CD4-positive, alpha-beta memory T cell (primary cell): ENCODE measurements around the gene ZNF620. TPM values are rescaled to one million over a fixed set of nuclear protein-coding genes. Genes with fewer than 3 reads are reported as not detected.
"Not testable (repeated sequence)": the region's sequence is repeated elsewhere in the genome, so short reads cannot be mapped to it uniquely, and the experiment has no call there.

Experiments used
- CTCF ChIA-PET: fragments of 350-600 bp; sonication (Branson Sonifier 250); formaldehyde crosslinking; loops from one replicate; lab custom pipeline; 2021; ENCODE audit warnings: inconsistent platforms; ENCODE audit not compliant: partially characterized antibody; lab: Charles Lee
- POLR2A ChIA-PET: fragments of 350-600 bp; sonication (Branson Sonifier 250); formaldehyde crosslinking; loops from one replicate; lab custom pipeline; 2021; ENCODE audit not compliant: partially characterized antibody; lab: Charles Lee
- DNase-seq, 5 donors: peaks; one replicate each; pipeline versions ENCODE4 v3.0.0 to v3.0.0-alpha.2; 2020 to 2022; ENCODE audit warnings: mixed read lengths in 1 of 5
- H3K27ac ChIP-seq: one replicate; pipeline ENCODE4 v1.7.0; 2013; ENCODE audit warnings: low read depth, low read length
- H3K27me3 ChIP-seq: 2 replicates; pipeline ENCODE4 v1.7.0; 2013; ENCODE audit warnings: mild to moderate bottlenecking, low read length, moderate library complexity; ENCODE audit not compliant: insufficient read depth
- H3K36me3 ChIP-seq: 2 replicates; pipeline ENCODE4 v1.7.0; 2013; ENCODE audit warnings: mild to moderate bottlenecking, low read length, moderate library complexity; ENCODE audit not compliant: insufficient read depth
- H3K4me1 ChIP-seq: 2 replicates; pipeline ENCODE4 v1.7.0; 2013; ENCODE audit warnings: mild to moderate bottlenecking, low read length, moderate library complexity; ENCODE audit not compliant: insufficient read depth
- H3K4me3 ChIP-seq, 2 donors: one replicate each; pipeline ENCODE4 v1.7.0; 2013; ENCODE audit warnings: low read length in 2 of 2, mild to moderate bottlenecking in 1 of 2
- H3K9me3 ChIP-seq, 2 donors: one replicate each; pipeline ENCODE4 v1.7.0; 2013; ENCODE audit warnings: low read length in 2 of 2, control low read depth in 1 of 2; ENCODE audit not compliant: control insufficient read depth in 1 of 2
- H3K27ac Mint-ChIP-seq, 7 donors: one replicate each; pipeline ENCODE4 v1.8.0; 2020 to 2021; ENCODE audit warnings: mixed read lengths in 7 of 7, mild to moderate bottlenecking in 6 of 7, inconsistent platforms in 3 of 7, moderate library complexity in 3 of 7
- H3K27me3 Mint-ChIP-seq, 2 donors: one replicate each; pipeline ENCODE4 v1.8.0; 2020 to 2021; ENCODE audit warnings: mixed read lengths in 2 of 2
- H3K36me3 Mint-ChIP-seq, 2 donors: one replicate each; pipeline ENCODE4 v1.8.0; 2020 to 2021; ENCODE audit warnings: mixed read lengths in 2 of 2, inconsistent platforms in 1 of 2, mild to moderate bottlenecking in 1 of 2
- H3K4me1 Mint-ChIP-seq, 4 donors: one replicate each; pipeline ENCODE4 v1.8.0; 2020 to 2021; ENCODE audit warnings: mixed read lengths in 4 of 4, mild to moderate bottlenecking in 1 of 4
- H3K4me3 Mint-ChIP-seq, 8 donors: one replicate each; pipeline ENCODE4 v1.8.0; 2020 to 2021; ENCODE audit warnings: mixed read lengths in 8 of 8, mild to moderate bottlenecking in 7 of 8, moderate library complexity in 6 of 8, inconsistent platforms in 3 of 8
- H3K9me3 Mint-ChIP-seq, 8 donors: one replicate each; pipeline ENCODE4 v1.8.0; 2020 to 2021; ENCODE audit warnings: mixed read lengths in 8 of 8, mild to moderate bottlenecking in 5 of 8, inconsistent platforms in 3 of 8, moderate library complexity in 1 of 8
- intact Hi-C: fragments of 100-400 bp; cut with micrococcal nuclease; formaldehyde crosslinking; loops from one replicate; pipeline ENCODE4 v1.15.1; 2023
- polyA plus RNA-seq, 2 donors: library from polyadenylated mRNA; unstranded; fragments of 300-500 nt; fragmentation: Illumina TruSeq; gene quantifications; one replicate each; pipeline ENCODE4 v1.2.3, GENCODE V29; 2021
- total RNA-seq, 2 experiments: library from RNA; stranded (reverse); gene quantifications; one replicate each; pipeline ENCODE4 v1.2.3, GENCODE V29; 2021

Gene ZNF620
- total and polyA plus RNA-seq, 4 experiments from 2014 or later: 1.2 to 3.8 (median 3.6) TPM

GRCh38 chr3:40532252-40532651 lies 26.4 kb downstream of the ZNF620 start:
- intact Hi-C loops: no loop called here
- Histone ChIP-seq H3K9me3 (no peaks in the 10 kb centered on the region), H3K4me3 (no peak overlapping the region), H3K27ac (no peak overlapping the region), H3K27me3 (no peaks in the 10 kb centered on the region), H3K36me3 (peaks cover 46% of the 10 kb centered on the region), H3K4me1 (no peaks in the 10 kb centered on the region)
- Mint-ChIP-seq H3K27ac (no peak overlapping the region), H3K4me1 (peaks cover 0 to 11% (median 5%) of the 10 kb centered on the region in 4 donors), H3K27me3 (no peaks in the 10 kb centered on the region), H3K4me3 (no peak overlapping the region), H3K36me3 (peaks cover 84 to 92% of the 10 kb centered on the region in 2 donors), H3K9me3 (peaks cover 0 to 40% (median 14%) of the 10 kb centered on the region in 8 donors)
- DNase-seq: no peak
- POLR2A ChIA-PET: no interaction called here
- CTCF ChIA-PET: no interaction called here

GRCh38 chr3:40534283-40534682 lies 28.4 kb downstream of the ZNF620 start:
- CTCF ChIA-PET: interaction anchor here (1.3 to 1.5 kb wide), 2 partner anchors 29 to 48 kb away, joined by 4 to 5 read pairs; partner anchors contain the start of gene ZNF620
- H3K4me1 ChIP-seq: no peaks in the 10 kb centered on the region
- no peak overlapping the region for H3K4me3 ChIP-seq
- Mint-ChIP-seq H3K27ac (no peak overlapping the region), H3K4me3 (no peak overlapping the region), H3K9me3 (peaks cover 0 to 57% (median 25%) of the 10 kb centered on the region in 8 donors), H3K4me1 (no peaks in the 10 kb centered on the region), H3K36me3 (peaks cover 82 to 90% of the 10 kb centered on the region in 2 donors), H3K27me3 (no peaks in the 10 kb centered on the region)
- H3K27me3 ChIP-seq: no peaks in the 10 kb centered on the region
- no peaks in the 10 kb centered on the region for H3K9me3 ChIP-seq
- H3K36me3 ChIP-seq: peaks cover 34% of the 10 kb centered on the region
- intact Hi-C loops: no loop called here
- H3K27ac ChIP-seq: no peak overlapping the region
- DNase-seq: no peak
- POLR2A ChIA-PET: no interaction called here

GRCh38 chr3:40546816-40547215 lies 41.0 kb downstream of the ZNF620 start:
- Mint-ChIP-seq H3K36me3 (peaks cover 0 to 4% of the 10 kb centered on the region in 2 donors), H3K9me3 (peaks cover 0 to 4% (median 0%) of the 10 kb centered on the region in 8 donors)
- CTCF ChIA-PET: no interaction called here

GRCh38 chr3:40550167-40550566 lies 44.3 kb downstream of the ZNF620 start:
- no peaks in the 10 kb centered on the region for H3K4me1 ChIP-seq
- H3K36me3 ChIP-seq: no peaks in the 10 kb centered on the region
- H3K36me3 Mint-ChIP-seq: peaks cover 0 to 4% of the 10 kb centered on the region in 2 donors
- H3K4me1 Mint-ChIP-seq: no peaks in the 10 kb centered on the region
- no peaks in the 10 kb centered on the region for H3K9me3 ChIP-seq
- H3K9me3 Mint-ChIP-seq: peaks cover 0 to 4% (median 0%) of the 10 kb centered on the region in 8 donors
- no peak overlapping the region for H3K4me3 ChIP-seq
- POLR2A ChIA-PET: no interaction called here
- H3K27ac ChIP-seq: no peak overlapping the region
- CTCF ChIA-PET: no interaction called here
- DNase-seq: no peak
- intact Hi-C loops: no loop called here
- H3K27me3 ChIP-seq: no peaks in the 10 kb centered on the region
- H3K4me3 Mint-ChIP-seq: no peak overlapping the region
- H3K27me3 Mint-ChIP-seq: peaks cover 2% of the 10 kb centered on the region in 2 donors
- H3K27ac Mint-ChIP-seq: peak overlapping the region in 1 of 7 donors; percentile 65

More at GRCh38 chr3:40546816-40547215, 41.0 kb downstream of the ZNF620 start:
- H3K4me1 ChIP-seq: no peaks in the 10 kb centered on the region
- Mint-ChIP-seq H3K27me3 (no peaks in the 10 kb centered on the region), H3K4me1 (no peaks in the 10 kb centered on the region), H3K27ac (no peak overlapping the region), H3K4me3 (no peak overlapping the region)
- no peaks in the 10 kb centered on the region for H3K27me3 ChIP-seq
- DNase-seq: no peak
- no peak overlapping the region for H3K27ac ChIP-seq
- no peaks in the 10 kb centered on the region for H3K36me3 ChIP-seq
- POLR2A ChIA-PET: no interaction called here
- intact Hi-C loops: no loop called here
- no peaks in the 10 kb centered on the region for H3K9me3 ChIP-seq
- no peak overlapping the region for H3K4me3 ChIP-seq

- Histone ChIP-seq H3K9me3 (no peaks in the 10 kb centered on the region), H3K36me3 (no peaks in the 10 kb centered on the region), H3K4me3 (no peak overlapping the region), H3K27ac (no peak overlapping the region), H3K27me3 (no peaks in the 10 kb centered on the region), H3K4me1 (no peaks in the 10 kb centered on the region)
- Mint-ChIP-seq H3K27me3 (peaks cover 0 to 2% of the 10 kb centered on the region in 2 donors), H3K36me3 (no peaks in the 10 kb centered on the region), H3K4me3 (no peak overlapping the region), H3K9me3 (no peaks in the 10 kb centered on the region), H3K4me1 (no peaks in the 10 kb centered on the region), H3K27ac (no peak overlapping the region)
- no peak for DNase-seq
- CTCF ChIA-PET: no interaction called here
- POLR2A ChIA-PET: no interaction called here
- intact Hi-C loops: no loop called here
Measured at GRCh38 chr3:40557575-40558161, 51.8 kb downstream of the ZNF620 start.

GRCh38 chr3:40562482-40562881 lies 56.6 kb downstream of the ZNF620 start:
- CTCF ChIA-PET, DNase-seq, H3K4me3 ChIP-seq, H3K36me3 ChIP-seq, H3K9me3 ChIP-seq, H3K27me3 Mint-ChIP-seq, POLR2A ChIA-PET, H3K27ac ChIP-seq, H3K9me3 Mint-ChIP-seq, H3K4me1 Mint-ChIP-seq, H3K4me3 Mint-ChIP-seq, H3K4me1 ChIP-seq, intact Hi-C loops, H3K27me3 ChIP-seq, H3K36me3 Mint-ChIP-seq, H3K27ac Mint-ChIP-seq: not testable (repeated sequence)

- H3K4me1 ChIP-seq, H3K36me3 Mint-ChIP-seq, intact Hi-C loops, H3K4me3 ChIP-seq, H3K9me3 ChIP-seq, H3K36me3 ChIP-seq, H3K4me1 Mint-ChIP-seq, H3K9me3 Mint-ChIP-seq, H3K27ac Mint-ChIP-seq, H3K27me3 Mint-ChIP-seq, H3K27me3 ChIP-seq, DNase-seq, H3K4me3 Mint-ChIP-seq, POLR2A ChIA-PET, H3K27ac ChIP-seq: not testable (repeated sequence)
- CTCF ChIA-PET: interaction anchor here (2.5 kb wide), 1 partner anchor 19 kb away, joined by 6 read pairs; no protein-coding TSS in a partner anchor
Measured at GRCh38 chr3:40565629-40566028, 59.8 kb downstream of the ZNF620 start.
